Mucosa of stomach (tissue), 1 donor: ENCODE results near the gene PCARE.

ENCODE experiments used
- H3K27me3 ChIP-seq: one replicate; pipeline ENCODE4 v1.7.0; 2013; ENCODE audit warnings: mild to moderate bottlenecking, low read length; ENCODE audit not compliant: control insufficient read depth, insufficient read depth
- H3K36me3 ChIP-seq: one replicate; pipeline ENCODE4 v1.7.0; 2013; ENCODE audit warnings: low read length; ENCODE audit not compliant: control insufficient read depth, insufficient read depth
- H3K4me1 ChIP-seq: one replicate; pipeline ENCODE4 v1.7.0; 2013; ENCODE audit warnings: mild to moderate bottlenecking, low read length; ENCODE audit not compliant: control insufficient read depth, insufficient read depth
- H3K4me3 ChIP-seq: one replicate; pipeline ENCODE4 v1.7.0; 2013; ENCODE audit warnings: low read length
- H3K9ac ChIP-seq: one replicate; pipeline ENCODE4 v1.7.0; 2013; ENCODE audit warnings: mild to moderate bottlenecking, low read length, moderate library complexity
- H3K9me3 ChIP-seq: one replicate; pipeline ENCODE4 v1.7.0; 2013; ENCODE audit warnings: mild to moderate bottlenecking, low read length, moderate library complexity; ENCODE audit not compliant: control insufficient read depth
- donor health status: Pancreatic carcinoma.

The PCARE gene

GRCh38 chr2:29042561-29043075, 31.7 kb downstream of the PCARE start:
- Histone ChIP-seq H3K9me3 (no peaks in the 10 kb centered on the region), H3K36me3 (no peaks in the 10 kb centered on the region), H3K9ac (no peak overlapping the region), H3K27me3 (no peaks in the 10 kb centered on the region), H3K4me1 (no peaks in the 10 kb centered on the region), H3K4me3 (no peak overlapping the region)

GRCh38 chr2:29041161-29041660, 33.1 kb downstream of the PCARE start:
- Histone ChIP-seq H3K4me3 (no peak overlapping the region), H3K36me3 (no peaks in the 10 kb centered on the region), H3K9me3 (no peaks in the 10 kb centered on the region), H3K27me3 (no peaks in the 10 kb centered on the region), H3K4me1 (no peaks in the 10 kb centered on the region), H3K9ac (no peak overlapping the region)

GRCh38 chr2:29040552-29040951, 33.8 kb downstream of the PCARE start:
- Histone ChIP-seq H3K36me3 (no peaks in the 10 kb centered on the region), H3K9ac (no peak overlapping the region), H3K4me3 (no peak overlapping the region), H3K4me1 (no peaks in the 10 kb centered on the region), H3K27me3 (no peaks in the 10 kb centered on the region), H3K9me3 (no peaks in the 10 kb centered on the region)

DNA sequence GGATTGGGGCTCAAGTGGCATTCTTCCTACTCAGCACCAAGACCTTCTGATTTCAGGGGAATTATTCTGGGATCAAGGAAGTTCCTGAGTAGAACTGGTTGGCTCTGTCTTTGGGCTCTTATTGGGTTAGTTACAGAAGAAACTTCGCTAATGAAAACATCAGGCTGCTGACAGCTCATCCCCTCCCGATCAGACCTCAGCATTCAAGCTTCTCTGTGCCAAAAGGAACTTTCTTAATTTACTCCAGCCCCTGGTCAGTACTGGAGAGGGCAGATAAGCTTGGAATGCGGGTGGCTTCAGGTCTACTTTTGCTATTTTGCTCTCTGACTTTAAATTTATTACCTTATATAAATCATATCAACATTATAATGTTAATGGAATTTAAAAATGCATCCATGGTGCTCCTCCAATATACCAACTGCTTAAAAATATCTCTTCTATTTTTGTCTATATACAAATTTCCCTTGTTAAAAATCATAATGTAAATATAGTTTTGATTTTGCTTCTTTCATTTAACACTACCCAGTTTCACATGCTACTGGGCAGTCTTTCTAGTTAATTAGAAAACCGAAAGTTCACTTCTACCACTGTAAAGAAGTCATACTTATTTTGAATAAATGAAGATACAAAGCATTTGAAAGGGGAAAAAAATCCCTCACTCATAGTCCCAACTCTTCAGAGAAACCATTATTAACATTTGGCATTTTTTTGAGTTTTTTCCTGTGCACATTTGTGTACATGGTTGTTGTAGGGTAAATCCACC, 34.4 kb downstream of the PCARE start:
- Histone ChIP-seq H3K36me3 (no peaks in the 10 kb centered on the region), H3K9me3 (no peaks in the 10 kb centered on the region), H3K9ac (no peak overlapping the region), H3K27me3 (no peaks in the 10 kb centered on the region), H3K4me3 (no peak overlapping the region), H3K4me1 (no peaks in the 10 kb centered on the region)

- Histone ChIP-seq H3K9ac (no peak overlapping the region), H3K9me3 (no peaks in the 10 kb centered on the region), H3K4me3 (no peak overlapping the region), H3K27me3 (no peaks in the 10 kb centered on the region), H3K4me1 (no peaks in the 10 kb centered on the region), H3K36me3 (no peaks in the 10 kb centered on the region)
Observed at GRCh38 chr2:29035016-29035745, 39.1 kb downstream of the PCARE start.

GRCh38 chr2:29033656-29034055, 40.7 kb downstream of the PCARE start:
- no peaks in the 10 kb centered on the region for H3K27me3 ChIP-seq
- H3K9me3 ChIP-seq = no peaks in the 10 kb centered on the region
- no peak overlapping the region for H3K9ac ChIP-seq
- H3K4me1 ChIP-seq = no peaks in the 10 kb centered on the region
- H3K4me3 ChIP-seq = no peak overlapping the region
- no peaks in the 10 kb centered on the region for H3K36me3 ChIP-seq

- no peaks in the 10 kb centered on the region for H3K9me3 ChIP-seq
- H3K4me3 ChIP-seq = no peak overlapping the region
- no peak overlapping the region for H3K9ac ChIP-seq
- no peaks in the 10 kb centered on the region for H3K36me3 ChIP-seq
- H3K4me1 ChIP-seq = no peaks in the 10 kb centered on the region
- no peaks in the 10 kb centered on the region for H3K27me3 ChIP-seq
Observed at GRCh38 chr2:29033172-29033571, 41.2 kb downstream of the PCARE start.

- H3K9me3 ChIP-seq = no peaks in the 10 kb centered on the region
- H3K9ac ChIP-seq = no peak overlapping the region
- H3K4me1 ChIP-seq = no peaks in the 10 kb centered on the region
- no peaks in the 10 kb centered on the region for H3K36me3 ChIP-seq
- H3K27me3 ChIP-seq = no peaks in the 10 kb centered on the region
- H3K4me3 ChIP-seq = no peak overlapping the region
Observed at GRCh38 chr2:29032189-29032588, 42.1 kb downstream of the PCARE start.

DNA sequence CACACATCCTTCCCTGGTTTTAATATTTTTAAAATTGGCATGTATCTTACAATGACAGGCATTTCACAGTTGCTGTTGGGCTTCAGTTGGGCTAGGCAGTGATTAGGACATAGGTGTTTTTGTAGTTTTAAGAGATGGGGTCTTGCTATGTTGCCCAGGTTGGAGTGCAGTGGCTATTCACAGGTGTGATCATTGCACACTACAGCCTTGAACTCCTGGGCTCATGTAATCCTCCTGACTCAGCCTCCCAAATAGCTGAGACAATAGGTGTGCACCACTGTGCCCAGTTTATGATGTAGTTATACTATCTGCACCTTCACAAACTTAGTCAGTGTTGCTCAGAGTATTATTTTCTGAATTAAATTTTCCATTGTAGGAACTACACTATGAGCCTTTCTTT, 43.3 kb downstream of the PCARE start:
- Histone ChIP-seq H3K27me3 (no peaks in the 10 kb centered on the region), H3K9me3 (no peaks in the 10 kb centered on the region), H3K9ac (no peak overlapping the region), H3K4me1 (no peaks in the 10 kb centered on the region), H3K36me3 (no peaks in the 10 kb centered on the region), H3K4me3 (no peak overlapping the region)

DNA sequence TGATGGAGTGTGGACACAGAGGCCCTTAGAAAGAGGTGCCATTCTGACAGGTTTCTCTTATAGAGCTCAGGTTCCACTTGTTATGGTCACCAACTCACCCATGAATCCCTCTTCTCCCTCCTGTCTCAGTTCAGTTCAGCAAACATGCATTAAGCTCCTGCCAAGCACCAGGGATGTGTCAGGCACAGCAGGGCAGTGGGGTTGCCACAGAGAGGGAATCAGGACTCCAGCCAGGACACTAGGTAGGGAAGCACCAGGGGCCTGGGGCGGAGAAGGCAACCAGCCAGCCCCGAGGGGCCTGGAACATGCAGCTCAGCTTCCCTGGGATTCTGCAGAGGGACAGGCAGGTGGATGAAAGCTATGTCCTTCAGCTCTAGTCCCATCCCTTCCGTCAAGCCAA, 48.6 kb downstream of the PCARE start:
- Histone ChIP-seq H3K36me3 (no peaks in the 10 kb centered on the region), H3K27me3 (no peaks in the 10 kb centered on the region), H3K9me3 (no peaks in the 10 kb centered on the region), H3K4me3 (no peak overlapping the region), H3K4me1 (no peaks in the 10 kb centered on the region), H3K9ac (no peak overlapping the region)

GRCh38 chr2:29024882-29025430, 49.4 kb downstream of the PCARE start:
- H3K4me1 ChIP-seq = no peaks in the 10 kb centered on the region
- H3K4me3 ChIP-seq = no peak overlapping the region
- no peak overlapping the region for H3K9ac ChIP-seq
- H3K9me3 ChIP-seq = no peaks in the 10 kb centered on the region
- no peaks in the 10 kb centered on the region for H3K36me3 ChIP-seq
- no peaks in the 10 kb centered on the region for H3K27me3 ChIP-seq

DNA sequence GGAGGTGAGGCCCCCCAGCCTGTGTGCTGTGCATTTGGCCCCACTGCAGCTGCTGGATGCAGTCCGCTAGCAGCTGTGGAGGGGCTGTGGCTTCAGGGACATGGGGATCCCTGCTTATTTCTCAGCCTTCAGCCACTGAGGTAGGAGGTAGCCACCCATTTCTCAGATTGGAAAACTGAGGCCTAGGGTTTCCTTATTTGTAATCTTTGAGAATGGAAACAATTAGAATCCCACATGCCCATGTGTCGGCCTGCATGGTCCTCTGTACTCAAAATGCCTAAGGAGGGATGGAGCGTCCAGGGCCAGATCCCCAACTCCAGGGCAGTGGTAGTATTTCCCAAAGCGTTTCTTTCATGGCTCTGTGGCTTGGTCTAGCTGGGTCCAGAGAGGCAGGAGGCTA, 51.1 kb downstream of the PCARE start:
- H3K9me3 ChIP-seq = no peaks in the 10 kb centered on the region
- no peaks in the 10 kb centered on the region for H3K4me1 ChIP-seq
- no peak overlapping the region for H3K4me3 ChIP-seq
- no peaks in the 10 kb centered on the region for H3K36me3 ChIP-seq
- no peak overlapping the region for H3K9ac ChIP-seq
- H3K27me3 ChIP-seq = no peaks in the 10 kb centered on the region
